ENCODE data around the gene KIAA0753.
A peak's percentile ranks its signal among the peaks of the same experiment; 100 is the strongest.

KIAA0753 gene

GRCh38 chr17:6554342-6554741 is 86.2 kb downstream of the KIAA0753 start:
- FAIRE-seq (no peak), DNase-seq (ENCODE audit: insufficient read length, low spot score) (no peak)

GRCh38 chr17:6551869-6552531 is 88.5 kb downstream of the KIAA0753 start:
- DNase-seq (ENCODE audit: insufficient read length, low spot score) (no peak), FAIRE-seq (no peak)

GRCh38 chr17:6551356-6551755 is 89.2 kb downstream of the KIAA0753 start:
- DNase-seq (ENCODE audit: insufficient read length, low spot score) (no peak), FAIRE-seq (no peak)

- FAIRE-seq = no peak
- DNase-seq (ENCODE audit: insufficient read length, low spot score) = no peak
Observed at GRCh38 chr17:6549384-6550036, 91.0 kb downstream of the KIAA0753 start.

GRCh38 chr17:6548578-6549330 is 91.8 kb downstream of the KIAA0753 start:
- peak; percentile 69 for DNase-seq (ENCODE audit: insufficient read length, low spot score)
- FAIRE-seq = peak; percentile 78

GRCh38 chr17:6548034-6548433 is 92.5 kb downstream of the KIAA0753 start:
- FAIRE-seq (no peak), DNase-seq (ENCODE audit: insufficient read length, low spot score) (no peak)

GRCh38 chr17:6547336-6547735 is 93.2 kb downstream of the KIAA0753 start:
- no peak for FAIRE-seq

GRCh38 chr17:6546069-6546718 is 94.3 kb downstream of the KIAA0753 start:
- FAIRE-seq (no peak), DNase-seq (ENCODE audit: insufficient read length, low spot score) (no peak)

More at GRCh38 chr17:6547336-6547735, 93.2 kb downstream of the KIAA0753 start:
- DNase-seq (ENCODE audit: insufficient read length, low spot score) = no peak

GRCh38 chr17:6545291-6545690 is 95.2 kb downstream of the KIAA0753 start:
- FAIRE-seq (no peak), DNase-seq (ENCODE audit: insufficient read length, low spot score) (no peak)

GRCh38 chr17:6544011-6544370 is 96.5 kb downstream of the KIAA0753 start:
- no peak for FAIRE-seq
- no peak for DNase-seq (ENCODE audit: insufficient read length, low spot score)

- DNase-seq (ENCODE audit: insufficient read length, low spot score) = no peak
- no peak for FAIRE-seq
Observed at GRCh38 chr17:6543079-6544010, 97.2 kb downstream of the KIAA0753 start.

- FAIRE-seq = no peak
- DNase-seq (ENCODE audit: insufficient read length, low spot score) = no peak
Observed at GRCh38 chr17:6542577-6542976, 97.9 kb downstream of the KIAA0753 start.

GRCh38 chr17:6541886-6542285 is 98.6 kb downstream of the KIAA0753 start:
- no peak for DNase-seq (ENCODE audit: insufficient read length, low spot score)
- no peak for FAIRE-seq

GRCh38 chr17:6539871-6540270 is 100.6 kb downstream of the KIAA0753 start:
- no peak for DNase-seq (ENCODE audit: insufficient read length, low spot score)
- no peak for FAIRE-seq

GRCh38 chr17:6536566-6537065 is 103.9 kb downstream of the KIAA0753 start:
- DNase-seq (ENCODE audit: insufficient read length, low spot score) (no peak), FAIRE-seq (no peak)

GRCh38 chr17:6536053-6536452 is 104.5 kb downstream of the KIAA0753 start:
- FAIRE-seq = no peak
- no peak for DNase-seq (ENCODE audit: insufficient read length, low spot score)

GRCh38 chr17:6534846-6535514 is 105.5 kb downstream of the KIAA0753 start:
- FAIRE-seq (no peak), DNase-seq (ENCODE audit: insufficient read length, low spot score) (no peak)

GRCh38 chr17:6532441-6532885 is 108.0 kb downstream of the KIAA0753 start:
- no peak for DNase-seq (ENCODE audit: insufficient read length, low spot score)
- no peak for FAIRE-seq

- no peak for FAIRE-seq
- DNase-seq (ENCODE audit: insufficient read length, low spot score) = no peak
Observed at GRCh38 chr17:6531575-6531974, 108.9 kb downstream of the KIAA0753 start.

All from GM19239 (cell line).